Mucosa of descending colon (tissue), 3 donors: ENCODE measurements around the gene ZSWIM4. TPM values are rescaled to one million over a fixed set of nuclear protein-coding genes. Genes with fewer than 3 reads are reported as not detected.
"Not testable (repeated sequence)": the region's sequence is repeated elsewhere in the genome, so short reads cannot be mapped to it uniquely, and the experiment has no call there.

ENCODE experiments used
- ATAC-seq: fragments of 200-7000 bp; cut with Tn5 transposase; one replicate; pipeline ENCODE4 v1.9.1; 2020; ENCODE audit warnings: mild to moderate bottlenecking, moderate library complexity
- DNase-seq, 3 donors: peaks; one replicate each; pipeline ENCODE4 v3.0.0-alpha.2; 2020
- H3K36me3 ChIP-seq: fragments of 200-600 bp; one replicate; pipeline ENCODE4 v1.8.0; 2021; ENCODE audit warnings: low read depth, mild to moderate bottlenecking
- H3K4me1 ChIP-seq: fragments of 200-600 bp; one replicate; pipeline ENCODE4 v1.8.0; 2021; ENCODE audit warnings: low read depth, mild to moderate bottlenecking
- H3K4me3 ChIP-seq: fragments of 200-600 bp; one replicate; pipeline ENCODE4 v1.8.0; 2021; ENCODE audit warnings: mild to moderate bottlenecking
- H3K9me3 ChIP-seq: fragments of 200-600 bp; one replicate; pipeline ENCODE4 v1.8.0; 2021; ENCODE audit warnings: mild to moderate bottlenecking
- CTCF ChIP-seq: fragments of 200-600 bp; IDR thresholded peaks from one replicate; pipeline ENCODE4 v1.8.0; 2022; ENCODE audit warnings: antibody characterized with exemption, mild to moderate bottlenecking
- intact Hi-C, 2 donors: fragments of 100-400 bp; cut with DNase I in 1 of 2; cut with micrococcal nuclease in 1 of 2; formaldehyde crosslinking; loops; one replicate each; pipeline versions ENCODE4 v1.11.0 to v1.11.1; 2022; cut with DNase I, micrococcal nuclease
- total RNA-seq, 3 donors: library from RNA; stranded (reverse); fragmentation: NEBNext Ultra II Directional in 2 of 3; extraction: Animal tissue kit (Norgen Biotek cat#: 25700) in 2 of 3; gene quantifications; one replicate each; pipeline versions ENCODE4 v1.2.1 to v1.2.4, GENCODE V29; 2021 to 2023
- donor health status: DM: no; HTN: no; CAD: no; lungs with moderate emphysema.
- donor health status: DM: no; HTN: no; CAD: no.
- donor health status: DM: no; HTN: yes; CAD: no.

The ZSWIM4 gene
- total RNA-seq, 3 donors from 2014 or later, result 4.1 to 4.6 (median 4.1) TPM

GRCh38 chr19:13849991-13850909 is 55.0 kb downstream of the ZSWIM4 start:
- H3K4me3 ChIP-seq, result peak overlapping the region; percentile 15
- DNase-seq, result peak; percentile 85 to 90 (median 88)
- ATAC-seq, result peak; percentile 56
- TF ChIP-seq CTCF, result no peak
- H3K4me1 ChIP-seq, result peaks cover 37% of the 10 kb centered on the region
- no peaks in the 10 kb centered on the region for H3K36me3 ChIP-seq
- intact Hi-C loops, result no loop called here
- no peaks in the 10 kb centered on the region for H3K9me3 ChIP-seq

GRCh38 chr19:13850910-13851733 is 55.9 kb downstream of the ZSWIM4 start:
- intact Hi-C loops, result no loop called here
- H3K9me3 ChIP-seq, result no peaks in the 10 kb centered on the region
- ATAC-seq (peak; percentile 51), DNase-seq (peak; percentile 74 to 90 (median 82))
- TF ChIP-seq CTCF, result no peak
- H3K36me3 ChIP-seq, result no peaks in the 10 kb centered on the region
- peaks cover 42% of the 10 kb centered on the region for H3K4me1 ChIP-seq
- peak overlapping the region; percentile 15 for H3K4me3 ChIP-seq

DNA sequence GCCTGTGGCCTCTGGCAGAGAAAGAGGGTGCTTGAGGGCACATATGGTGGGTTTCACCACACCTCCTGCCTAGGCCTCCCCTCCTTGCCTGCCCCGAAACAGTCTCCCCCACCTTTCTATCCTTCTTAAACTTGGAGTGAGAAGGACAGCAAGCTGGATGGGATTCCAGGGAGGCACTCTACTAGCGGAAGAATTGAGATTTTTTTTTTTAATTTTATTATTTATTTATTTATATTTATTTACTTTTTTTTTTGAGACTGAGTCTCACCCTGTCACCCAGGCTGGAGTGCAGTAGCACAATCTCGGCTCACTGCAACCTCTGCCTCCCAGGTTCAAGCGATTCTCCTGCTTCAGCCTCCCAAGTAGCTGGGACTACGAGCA is 56.5 kb downstream of the ZSWIM4 start:
- peaks cover 36% of the 10 kb centered on the region for H3K4me1 ChIP-seq
- H3K9me3 ChIP-seq, ATAC-seq, intact Hi-C loops, H3K4me3 ChIP-seq, DNase-seq, H3K36me3 ChIP-seq: not testable (repeated sequence)

DNA sequence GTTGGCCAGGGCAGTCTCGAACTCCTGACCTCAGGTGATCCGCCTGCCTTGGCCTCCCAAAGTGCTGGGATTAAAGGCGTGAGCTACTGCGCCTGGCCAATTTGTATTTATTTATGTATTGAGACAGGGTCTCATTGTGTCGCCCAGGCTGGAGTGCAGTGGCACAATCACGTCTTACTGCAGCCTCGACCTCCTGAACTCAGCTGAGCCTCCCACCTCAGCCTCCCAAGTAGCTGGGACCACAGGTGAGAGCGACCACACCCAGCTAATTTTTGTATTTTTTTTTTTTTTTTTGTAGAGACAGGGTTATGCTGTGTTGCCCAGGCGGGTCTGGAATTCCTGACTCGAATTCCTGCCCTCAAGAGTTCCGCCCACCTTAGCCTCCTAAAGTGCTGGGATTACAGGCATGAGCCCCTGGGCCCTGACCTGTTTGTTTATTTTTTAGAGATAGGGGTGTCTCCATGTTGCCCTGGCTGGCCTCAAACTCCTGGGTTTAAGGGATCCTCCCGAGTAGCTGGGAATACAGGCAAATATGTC is 57.0 kb downstream of the ZSWIM4 start:
- H3K4me1 ChIP-seq, result peaks cover 31% of the 10 kb centered on the region
- H3K9me3 ChIP-seq, DNase-seq, ATAC-seq, H3K36me3 ChIP-seq, H3K4me3 ChIP-seq, intact Hi-C loops: not testable (repeated sequence)

DNA sequence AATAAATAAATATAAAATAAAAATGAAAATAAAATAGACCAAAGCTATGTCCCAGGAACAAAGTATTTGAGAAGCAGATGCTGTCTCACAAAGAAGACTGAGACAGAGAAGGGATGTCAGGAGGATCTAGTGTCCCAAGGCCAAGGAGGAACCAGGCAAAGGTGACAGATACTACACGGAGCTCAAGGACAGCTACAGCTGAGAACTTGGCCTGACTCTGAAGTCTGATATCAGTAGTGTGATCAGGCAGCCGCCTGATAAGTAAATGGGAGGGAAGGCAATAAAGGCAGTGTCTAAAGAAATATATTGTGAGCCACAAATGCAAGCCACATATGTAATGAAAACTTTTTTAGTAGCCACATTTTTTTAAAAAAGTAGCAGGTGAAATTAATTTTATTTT is 61.3 kb downstream of the ZSWIM4 start:
- intact Hi-C loops, result no loop called here
- no peak for TF ChIP-seq CTCF
- Histone ChIP-seq H3K36me3 (no peaks in the 10 kb centered on the region), H3K4me1 (peaks cover 12% of the 10 kb centered on the region), H3K4me3 (no peak overlapping the region), H3K9me3 (no peaks in the 10 kb centered on the region)
- peak; percentile 62 for ATAC-seq
- peak in 1 of 3 donors; percentile 65 for DNase-seq

DNA sequence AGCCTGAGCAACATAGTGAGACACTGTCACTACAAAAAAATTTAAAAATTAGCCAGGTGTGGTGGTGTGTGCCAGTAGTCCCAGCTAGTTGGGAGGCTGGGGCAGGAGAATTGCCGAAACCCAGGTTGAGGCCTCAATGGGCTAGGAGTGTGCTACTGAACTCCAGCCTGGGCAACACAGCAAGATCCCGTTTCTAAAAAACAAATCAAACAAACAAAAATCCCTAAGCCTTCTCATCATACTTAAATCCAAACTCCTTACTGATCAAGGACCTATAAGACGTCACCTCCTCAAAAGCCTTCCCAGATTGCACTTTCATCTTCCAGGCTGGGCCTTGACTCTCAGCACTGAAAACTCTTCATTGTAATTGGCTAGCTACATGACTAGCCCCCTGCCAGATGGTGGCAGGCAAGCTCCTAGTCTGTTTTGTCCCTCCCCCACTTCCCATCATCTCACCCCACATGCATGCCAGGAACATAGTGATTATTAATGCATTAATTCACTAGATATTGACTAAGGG is 64.2 kb downstream of the ZSWIM4 start:
- DNase-seq (no peak), ATAC-seq (no peak)
- Histone ChIP-seq H3K4me3 (no peak overlapping the region), H3K36me3 (no peaks in the 10 kb centered on the region), H3K4me1 (peaks cover 14% of the 10 kb centered on the region), H3K9me3 (no peaks in the 10 kb centered on the region)
- TF ChIP-seq CTCF, result no peak
- intact Hi-C loops, result no loop called here
